CD14-positive monocyte (primary cell): Measurements from ENCODE around the gene TUBE1. TPM values are rescaled to one million over a fixed set of nuclear protein-coding genes. Genes with fewer than 3 reads are reported as not detected.

Experiments
- DNase-seq, 3 donors: peaks; one replicate each; pipeline ENCODE4 v3.0.0-alpha.2; 2011 to 2022
- H2AFZ ChIP-seq: 2 replicates; pipeline ENCODE4 v1.6.0; 2012; ENCODE audit warnings: mild to moderate bottlenecking, low read depth, low read length, inconsistent platforms; ENCODE audit not compliant: insufficient read depth, poor library complexity, severe bottlenecking
- H3K27ac ChIP-seq, 2 donors: 1 replicate in 1 of 2; 2 replicates in 1 of 2; pipeline ENCODE4 v1.5.1; 2012 to 2013; ENCODE audit warnings: low read length in 2 of 2, control low read depth in 1 of 2, inconsistent platforms in 1 of 2, low read depth in 1 of 2, mild to moderate bottlenecking in 1 of 2
- H3K27me3 ChIP-seq, 2 donors: one replicate each; pipeline versions ENCODE4 v1.6.0 to v1.6.1; 2011 to 2013; ENCODE audit warnings: low read length in 2 of 2; ENCODE audit not compliant: control insufficient read depth in 2 of 2, insufficient read depth in 2 of 2
- H3K36me3 ChIP-seq, 2 donors: replicated peaks in 1 of 2; 1 replicate in 1 of 2; 2 replicates in 1 of 2; pipeline versions ENCODE4 v1.5.1 to v1.6.1; 2012 to 2013; ENCODE audit warnings: low read length in 2 of 2, control low read depth in 1 of 2, inconsistent platforms in 1 of 2, mild to moderate bottlenecking in 1 of 2; ENCODE audit not compliant: insufficient read depth in 2 of 2, control insufficient read depth in 1 of 2
- H3K4me1 ChIP-seq, 2 donors: 1 replicate in 1 of 2; 2 replicates in 1 of 2; pipeline versions ENCODE4 v1.5.1 to v1.6.1; 2012 to 2013; ENCODE audit warnings: low read length in 2 of 2, control low read depth in 1 of 2, inconsistent platforms in 1 of 2, mild to moderate bottlenecking in 1 of 2, moderate library complexity in 1 of 2; ENCODE audit not compliant: insufficient read depth in 2 of 2, control insufficient read depth in 1 of 2
- H3K4me2 ChIP-seq: replicated peaks from 2 replicates; pipeline ENCODE3; 2012; ENCODE audit warnings: low read length, moderate library complexity, mild to moderate bottlenecking; ENCODE audit not compliant: poor library complexity, severe bottlenecking; ENCODE audit errors: extremely low read depth
- H3K4me3 ChIP-seq, 3 experiments: fragments of 200-600 bp in 1 of 3; sonication (generic) in 1 of 3; replicated peaks in 1 of 3; 1 replicate in 2 of 3; 2 replicates in 1 of 3; pipeline ENCODE4 v1.5.1; 2011 to 2013; ENCODE audit warnings: low read length in 3 of 3, mild to moderate bottlenecking in 3 of 3, control low read depth in 2 of 3, low read depth in 2 of 3, inconsistent platforms in 1 of 3, moderate library complexity in 1 of 3
- H3K79me2 ChIP-seq: 2 replicates; pipeline ENCODE4 v1.6.0; 2012; ENCODE audit warnings: mild to moderate bottlenecking, control low read depth, inconsistent platforms, low read length, moderate library complexity; ENCODE audit not compliant: insufficient read depth
- H3K9ac ChIP-seq: 2 replicates; pipeline ENCODE4 v1.6.0; 2017; ENCODE audit warnings: low read length, mild to moderate bottlenecking; ENCODE audit not compliant: insufficient read depth, poor library complexity, severe bottlenecking
- H3K9me3 ChIP-seq, 2 donors: replicated peaks in 1 of 2; 1 replicate in 1 of 2; 2 replicates in 1 of 2; pipeline versions ENCODE4 v1.5.1 to v1.6.1; 2012 to 2013; ENCODE audit warnings: low read length in 2 of 2, control low read depth in 1 of 2; ENCODE audit not compliant: control insufficient read depth in 1 of 2, insufficient read depth in 1 of 2
- H4K20me1 ChIP-seq: 2 replicates; pipeline ENCODE4 v1.6.0; 2012; ENCODE audit warnings: mild to moderate bottlenecking, low read length, control low read depth, moderate library complexity; ENCODE audit not compliant: insufficient read depth
- H3K27ac Mint-ChIP-seq, 7 donors: one replicate each; pipeline ENCODE4 v1.8.0; 2020; ENCODE audit warnings: mild to moderate bottlenecking in 7 of 7, mixed read lengths in 7 of 7, moderate library complexity in 6 of 7, inconsistent platforms in 2 of 7
- H3K27me3 Mint-ChIP-seq, 3 donors: one replicate each; pipeline ENCODE4 v1.8.0; 2021 to 2022; ENCODE audit warnings: low read depth in 3 of 3, mild to moderate bottlenecking in 3 of 3, mixed read lengths in 3 of 3, moderate library complexity in 3 of 3, inconsistent platforms in 1 of 3
- H3K36me3 Mint-ChIP-seq, 2 donors: one replicate each; pipeline ENCODE4 v1.8.0; 2020; ENCODE audit warnings: mixed read lengths in 2 of 2, inconsistent platforms in 1 of 2, mild to moderate bottlenecking in 1 of 2
- H3K4me1 Mint-ChIP-seq: one replicate; pipeline ENCODE4 v1.8.0; 2020; ENCODE audit warnings: mild to moderate bottlenecking, mixed read lengths
- H3K4me3 Mint-ChIP-seq, 2 donors: one replicate each; pipeline ENCODE4 v1.8.0; 2020; ENCODE audit warnings: mild to moderate bottlenecking in 2 of 2, mixed read lengths in 2 of 2, moderate library complexity in 1 of 2
- H3K9me3 Mint-ChIP-seq, 7 donors: one replicate each; pipeline ENCODE4 v1.8.0; 2020 to 2022; ENCODE audit warnings: mixed read lengths in 7 of 7, mild to moderate bottlenecking in 6 of 7, moderate library complexity in 6 of 7, inconsistent platforms in 2 of 7
- WGBS: methylation state at CpG from one replicate; pipeline ENCODE4 v1.1.5; 2013; ENCODE audit warnings: missing lambda C conversion rate; ENCODE audit not compliant: insufficient coverage; 5-methylcytosine and 5-hydroxymethylcytosine counted together
- intact Hi-C, 2 donors: fragments of 100-400 bp; cut with micrococcal nuclease; formaldehyde crosslinking; loops; one replicate each; pipeline versions ENCODE4 v1.15.0 to v1.15.1; 2023
- polyA plus RNA-seq, 3 donors: library from polyadenylated mRNA; depleted of rRNA in 1 of 3; unstranded in 2 of 3; stranded (reverse) in 1 of 3; fragments of 300-500 nt in 2 of 3; fragments of >200 nt in 1 of 3; fragmentation: Illumina TruSeq in 2 of 3; gene quantifications; 1 replicate in 2 of 3; 2 replicates in 1 of 3; pipeline ENCODE4 v1.2.3, GENCODE V29; 2012 to 2021
- TF ChIP-seq, protein P1 (sequence below): fragments of 200-600 bp; IDR thresholded peaks from one replicate; pipeline ENCODE4 v1.8.0; 2022; ENCODE audit warnings: antibody characterized with exemption, mild to moderate bottlenecking

TUBE1 gene
- polyA plus RNA-seq, 3 donors = 2.1 to 4.6 (median 2.7) TPM

DNA sequence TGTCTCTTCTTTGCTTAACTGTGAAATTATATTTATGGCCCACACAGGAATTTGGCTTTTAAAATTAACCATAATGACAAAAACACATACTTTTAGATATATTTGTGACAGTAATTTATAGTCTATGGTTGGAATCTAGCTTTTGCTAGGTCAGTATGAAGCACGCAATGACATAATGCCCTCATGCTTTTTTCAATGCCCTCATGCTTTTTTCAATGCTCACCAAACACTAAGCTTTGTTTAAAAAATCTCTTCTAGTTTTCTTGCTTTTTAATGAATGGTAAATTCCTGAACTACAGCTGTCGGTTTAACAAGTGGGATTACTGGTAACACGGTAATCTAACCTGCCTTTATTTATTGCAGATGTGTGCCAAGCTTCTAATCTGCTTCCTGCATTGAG is 20.7 kb downstream of the TUBE1 start:
- Mint-ChIP-seq H3K36me3 (peaks cover 1 to 3% of the 10 kb centered on the region in 2 donors), H3K27ac (no peak overlapping the region), H3K9me3 (no peaks in the 10 kb centered on the region), H3K27me3 (no peaks in the 10 kb centered on the region), H3K4me3 (no peak overlapping the region), H3K4me1 (no peaks in the 10 kb centered on the region)
- Histone ChIP-seq H4K20me1 (no peaks in the 10 kb centered on the region), H3K27ac (no peak overlapping the region), H3K4me2 (no peak overlapping the region), H3K79me2 (no peaks in the 10 kb centered on the region), H3K36me3 (peaks cover 0 to 6% of the 10 kb centered on the region in 2 donors), H3K4me1 (no peaks in the 10 kb centered on the region), H3K9me3 (no peaks in the 10 kb centered on the region), H3K27me3 (no peaks in the 10 kb centered on the region), H3K4me3 (no peak overlapping the region), H2AFZ (no peak overlapping the region), H3K9ac (no peak overlapping the region)
- intact Hi-C loops = no loop called here
- TF ChIP-seq, protein P1, sequence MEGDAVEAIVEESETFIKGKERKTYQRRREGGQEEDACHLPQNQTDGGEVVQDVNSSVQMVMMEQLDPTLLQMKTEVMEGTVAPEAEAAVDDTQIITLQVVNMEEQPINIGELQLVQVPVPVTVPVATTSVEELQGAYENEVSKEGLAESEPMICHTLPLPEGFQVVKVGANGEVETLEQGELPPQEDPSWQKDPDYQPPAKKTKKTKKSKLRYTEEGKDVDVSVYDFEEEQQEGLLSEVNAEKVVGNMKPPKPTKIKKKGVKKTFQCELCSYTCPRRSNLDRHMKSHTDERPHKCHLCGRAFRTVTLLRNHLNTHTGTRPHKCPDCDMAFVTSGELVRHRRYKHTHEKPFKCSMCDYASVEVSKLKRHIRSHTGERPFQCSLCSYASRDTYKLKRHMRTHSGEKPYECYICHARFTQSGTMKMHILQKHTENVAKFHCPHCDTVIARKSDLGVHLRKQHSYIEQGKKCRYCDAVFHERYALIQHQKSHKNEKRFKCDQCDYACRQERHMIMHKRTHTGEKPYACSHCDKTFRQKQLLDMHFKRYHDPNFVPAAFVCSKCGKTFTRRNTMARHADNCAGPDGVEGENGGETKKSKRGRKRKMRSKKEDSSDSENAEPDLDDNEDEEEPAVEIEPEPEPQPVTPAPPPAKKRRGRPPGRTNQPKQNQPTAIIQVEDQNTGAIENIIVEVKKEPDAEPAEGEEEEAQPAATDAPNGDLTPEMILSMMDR = no peak
- DNase-seq = no peak
- WGBS = no CpG with 5 or more reads among the region's 3 CpGs

DNA sequence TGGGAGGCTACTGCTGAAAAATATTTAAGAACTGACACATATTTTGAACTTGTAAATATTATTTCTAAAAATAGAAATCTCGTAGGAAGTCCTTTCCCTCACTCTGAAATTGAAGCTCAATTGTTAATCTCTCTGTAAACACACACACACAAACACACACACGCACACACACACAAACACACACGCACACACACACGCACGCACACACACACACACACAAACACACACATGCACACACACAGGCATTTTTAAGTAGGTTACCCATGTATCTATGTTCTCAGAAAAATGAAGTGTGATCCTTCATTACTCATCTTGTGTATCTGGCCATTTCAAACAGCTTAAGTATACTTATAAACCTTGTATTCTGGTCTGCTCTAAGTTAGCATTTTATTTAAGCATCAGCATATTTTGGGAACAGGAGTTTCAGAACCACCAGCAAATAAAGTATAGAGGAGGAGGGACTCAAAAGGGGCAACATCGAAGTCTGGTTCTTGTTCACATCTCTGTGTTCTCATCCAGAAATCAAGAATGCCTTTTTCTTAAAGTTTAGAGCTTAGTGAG is 21.8 kb downstream of the TUBE1 start:
- no peaks in the 10 kb centered on the region for H3K9me3 Mint-ChIP-seq
- intact Hi-C loops = no loop called here

More for the DNA sequence above, 21.8 kb downstream of the TUBE1 start:
- Histone ChIP-seq H3K9me3 (no peaks in the 10 kb centered on the region), H3K27ac (no peak overlapping the region), H3K4me3 (no peak overlapping the region), H3K79me2 (no peaks in the 10 kb centered on the region), H3K4me1 (no peaks in the 10 kb centered on the region), H3K4me2 (no peak overlapping the region), H4K20me1 (no peaks in the 10 kb centered on the region), H2AFZ (no peak overlapping the region), H3K9ac (no peak overlapping the region), H3K36me3 (no peaks in the 10 kb centered on the region), H3K27me3 (no peaks in the 10 kb centered on the region)
- Mint-ChIP-seq H3K4me1 (no peaks in the 10 kb centered on the region), H3K4me3 (no peak overlapping the region), H3K36me3 (peaks cover 0 to 3% of the 10 kb centered on the region in 2 donors), H3K27ac (no peak overlapping the region), H3K27me3 (no peaks in the 10 kb centered on the region)
- DNase-seq = no peak
- WGBS = 33% methylated on average over 1 of the region's 6 CpGs
- TF ChIP-seq, protein P1 = no peak
